Ectodermal cell (in vitro differentiated cells): ENCODE data around the gene USP13.

Experiments
- H3K27ac ChIP-seq: 2 replicates; pipeline ENCODE4 v1.7.0; 2013; ENCODE audit warnings: mild to moderate bottlenecking, low read depth, low read length; ENCODE audit not compliant: insufficient read depth, poor library complexity, severe bottlenecking
- H3K27me3 ChIP-seq: 2 replicates; pipeline ENCODE4 v1.7.0; 2013; ENCODE audit warnings: mild to moderate bottlenecking, low read length; ENCODE audit not compliant: insufficient read depth, control insufficient read depth, poor library complexity, severe bottlenecking
- H3K36me3 ChIP-seq: one replicate; pipeline ENCODE4 v1.7.0; 2013; ENCODE audit warnings: low read length; ENCODE audit not compliant: control insufficient read depth, insufficient read depth
- H3K4me1 ChIP-seq: one replicate; pipeline ENCODE4 v1.7.0; 2013; ENCODE audit warnings: low read length; ENCODE audit not compliant: control insufficient read depth, insufficient read depth
- H3K4me3 ChIP-seq: 2 replicates; pipeline ENCODE4 v1.7.0; 2013; ENCODE audit warnings: low read depth, low read length, control low read depth; ENCODE audit not compliant: insufficient read depth
- H3K9me3 ChIP-seq: 2 replicates; pipeline ENCODE4 v1.7.0; 2013; ENCODE audit warnings: mild to moderate bottlenecking, low read length, moderate library complexity; ENCODE audit not compliant: control insufficient read depth
- WGBS, 2 experiments: methylation state at CpG; one replicate each; pipeline ENCODE4 v1.1.7; 2013; ENCODE audit warnings: missing lambda C conversion rate in 2 of 2; 5-methylcytosine and 5-hydroxymethylcytosine counted together

Gene USP13

DNA sequence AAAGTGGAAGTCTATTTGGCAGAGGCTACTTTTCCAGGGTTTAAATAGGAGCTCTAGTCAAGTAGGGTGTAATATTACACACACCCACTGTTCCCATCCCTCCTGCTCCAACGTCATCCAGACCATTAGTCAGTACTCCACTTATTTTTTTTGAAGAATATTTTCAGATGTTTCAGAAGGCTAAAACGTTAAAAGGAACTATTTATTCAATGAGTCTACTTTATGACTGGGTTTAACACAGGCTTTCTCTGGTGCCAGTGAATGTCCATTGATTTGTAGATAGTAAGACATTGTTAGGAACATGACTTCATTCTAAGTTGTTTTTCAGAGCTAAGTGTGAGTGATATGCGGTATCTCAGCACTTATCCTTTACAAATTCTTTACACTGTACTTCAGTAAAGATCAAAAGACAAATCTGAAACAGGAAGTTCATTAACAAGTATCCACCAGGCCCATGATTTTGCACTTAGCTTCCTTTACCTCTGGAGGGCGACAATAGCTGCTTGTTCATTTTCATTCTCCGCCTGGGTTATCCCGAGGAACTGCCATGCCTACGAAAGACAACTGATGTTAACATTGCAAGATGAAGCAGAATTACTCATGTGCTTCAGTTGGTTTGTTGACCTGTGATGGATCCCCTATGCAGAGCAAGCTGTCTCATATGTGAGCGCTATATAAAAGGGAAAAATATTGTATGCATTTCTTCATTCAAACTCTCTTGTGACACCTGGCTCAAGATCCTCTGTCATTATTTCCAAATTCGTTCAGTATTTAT lies 158.7 kb downstream of the USP13 start:
- no peaks in the 10 kb centered on the region for H3K27me3 ChIP-seq
- no peak overlapping the region for H3K27ac ChIP-seq
- H3K4me3 ChIP-seq: no peak overlapping the region
- no peaks in the 10 kb centered on the region for H3K36me3 ChIP-seq
- WGBS, 2 experiments: 10 to 37% methylated on average over 6 to 9 of the region's 9 CpGs
- no peaks in the 10 kb centered on the region for H3K4me1 ChIP-seq
- H3K9me3 ChIP-seq: no peaks in the 10 kb centered on the region

GRCh38 chr3:179812096-179812382 lies 159.2 kb downstream of the USP13 start:
- Histone ChIP-seq H3K27ac (no peak overlapping the region), H3K9me3 (no peaks in the 10 kb centered on the region), H3K4me1 (no peaks in the 10 kb centered on the region), H3K27me3 (no peaks in the 10 kb centered on the region), H3K36me3 (no peaks in the 10 kb centered on the region), H3K4me3 (no peak overlapping the region)
- 86% methylated on average over 1 of the region's 3 CpGs; no CpG with 5 or more reads in 1 of the 2 experiments for WGBS, 2 experiments

GRCh38 chr3:179819379-179819778 lies 166.5 kb downstream of the USP13 start:
- 98 to 100% methylated on average over 3 of the region's 3 CpGs for WGBS, 2 experiments
- Histone ChIP-seq H3K4me1 (no peaks in the 10 kb centered on the region), H3K9me3 (no peaks in the 10 kb centered on the region), H3K27ac (no peak overlapping the region), H3K36me3 (no peaks in the 10 kb centered on the region), H3K27me3 (no peaks in the 10 kb centered on the region), H3K4me3 (no peak overlapping the region)

DNA sequence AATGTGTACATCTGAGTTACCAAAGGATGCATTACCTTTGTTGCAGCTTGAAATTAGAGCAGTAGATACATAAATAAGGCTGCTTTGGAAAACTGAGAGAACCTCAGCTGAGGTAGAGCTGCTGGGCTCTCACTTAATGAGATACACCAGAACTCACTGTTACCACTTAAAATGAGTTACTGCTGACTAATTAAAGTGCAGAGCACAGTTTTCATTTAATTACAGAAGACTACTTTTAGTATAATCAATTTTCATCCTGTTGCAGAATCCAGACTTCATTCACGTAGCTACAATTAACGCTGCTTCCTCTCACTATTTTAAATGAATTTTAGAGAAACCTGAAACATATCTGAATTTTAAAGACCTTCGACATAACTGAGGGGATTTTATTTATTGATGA lies 169.5 kb downstream of the USP13 start:
- Histone ChIP-seq H3K4me3 (no peak overlapping the region), H3K36me3 (no peaks in the 10 kb centered on the region), H3K27ac (no peak overlapping the region), H3K27me3 (no peaks in the 10 kb centered on the region), H3K4me1 (no peaks in the 10 kb centered on the region), H3K9me3 (no peaks in the 10 kb centered on the region)
- WGBS, 2 experiments: 97 to 100% methylated on average over 1 to 3 of the region's 3 CpGs

DNA sequence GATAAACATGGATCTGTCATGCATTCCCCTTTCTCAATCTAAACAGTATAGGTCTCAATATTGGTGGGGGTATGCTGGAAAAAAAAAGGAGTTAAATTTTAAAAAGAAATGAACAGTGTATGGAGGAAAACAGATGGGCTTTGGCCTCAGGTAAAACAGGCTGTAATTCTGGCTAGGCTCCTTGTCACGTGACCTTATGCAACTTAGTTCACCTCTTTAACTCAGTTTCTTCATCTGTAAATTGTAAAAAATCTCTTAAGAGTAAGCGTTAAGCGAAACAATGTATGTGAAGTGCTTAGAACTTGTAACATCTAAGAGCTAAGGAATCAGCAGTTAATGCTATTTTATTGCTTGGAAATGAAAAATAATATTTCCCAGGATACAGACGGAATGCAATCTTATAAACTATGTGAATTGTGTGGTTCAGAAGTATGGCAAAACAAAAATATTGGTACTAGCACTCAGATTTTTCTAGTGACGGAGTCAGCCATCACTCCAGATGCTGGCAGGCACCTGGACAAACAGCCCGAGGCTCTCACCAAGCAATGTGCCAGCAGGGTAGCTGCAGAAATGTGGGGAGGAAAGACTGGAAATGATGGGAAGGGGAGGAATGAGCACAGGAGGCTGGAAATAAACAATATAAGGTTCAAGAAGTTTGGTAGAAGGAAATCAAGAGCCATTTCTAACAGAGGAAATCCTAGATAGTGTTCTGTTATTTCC lies 172.8 kb downstream of the USP13 start:
- H3K4me1 ChIP-seq: no peaks in the 10 kb centered on the region
- no peaks in the 10 kb centered on the region for H3K9me3 ChIP-seq
- 88 to 89% methylated on average over 6 of the region's 6 CpGs for WGBS, 2 experiments
- H3K27ac ChIP-seq: no peak overlapping the region
- H3K27me3 ChIP-seq: no peaks in the 10 kb centered on the region
- no peak overlapping the region for H3K4me3 ChIP-seq
- no peaks in the 10 kb centered on the region for H3K36me3 ChIP-seq

- Histone ChIP-seq H3K27ac (no peak overlapping the region), H3K4me1 (no peaks in the 10 kb centered on the region)
Observed at GRCh38 chr3:179826247-179826637, 173.4 kb downstream of the USP13 start.

DNA sequence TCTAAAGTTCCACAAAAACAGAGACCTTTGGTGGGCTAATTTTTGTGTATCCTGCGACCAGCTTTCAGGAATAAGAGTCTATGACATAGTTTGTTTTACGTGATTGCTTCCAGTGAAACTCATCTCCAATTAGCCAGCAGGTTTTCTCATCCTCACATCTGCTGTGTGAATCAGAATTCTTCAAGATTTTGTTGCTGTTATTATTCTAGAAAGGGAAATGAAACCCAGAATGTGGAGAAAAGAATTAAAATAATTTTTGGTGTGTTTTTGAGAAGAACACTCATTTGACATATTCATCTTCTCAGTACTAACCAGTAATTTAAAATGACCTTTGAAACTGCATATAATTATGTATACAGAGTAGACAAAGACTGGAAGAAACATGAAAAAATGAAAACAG lies 175.9 kb downstream of the USP13 start:
- WGBS, 2 experiments: 92 to 97% methylated on average over 2 of the region's 2 CpGs
- Histone ChIP-seq H3K9me3 (no peaks in the 10 kb centered on the region), H3K36me3 (no peaks in the 10 kb centered on the region)

More at GRCh38 chr3:179826247-179826637, 173.4 kb downstream of the USP13 start:
- Histone ChIP-seq H3K27me3 (no peaks in the 10 kb centered on the region), H3K36me3 (no peaks in the 10 kb centered on the region), H3K9me3 (no peaks in the 10 kb centered on the region), H3K4me3 (no peak overlapping the region)
- 34 to 40% methylated on average over 1 of the region's 1 CpG for whole genome bisulfite sequencing, 2 experiments

DNA sequence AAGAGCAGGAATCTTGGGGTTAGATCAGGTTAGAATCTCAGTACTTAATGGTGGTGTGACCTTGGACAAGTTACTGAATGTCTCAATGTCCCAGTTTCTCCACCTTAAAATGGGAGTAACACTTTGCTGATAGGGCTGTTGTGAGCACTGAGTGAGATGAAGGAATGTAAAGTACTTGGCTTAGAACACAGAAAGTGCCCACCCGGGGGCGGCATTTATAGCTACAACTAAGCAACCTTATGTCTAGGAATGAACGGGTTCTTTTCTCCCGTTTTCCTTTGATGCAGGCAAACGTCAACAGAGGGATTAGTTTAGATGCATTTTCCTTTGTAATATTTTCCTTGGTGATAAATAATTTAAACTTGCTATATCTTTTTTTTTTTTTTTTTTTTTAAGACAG lies 176.6 kb downstream of the USP13 start:
- Histone ChIP-seq H3K9me3 (no peaks in the 10 kb centered on the region), H3K4me3 (no peak overlapping the region), H3K4me1 (no peaks in the 10 kb centered on the region), H3K36me3 (no peaks in the 10 kb centered on the region), H3K27me3 (no peaks in the 10 kb centered on the region), H3K27ac (no peak overlapping the region)
- 74 to 87% methylated on average over 5 of the region's 5 CpGs for WGBS, 2 experiments

More for the DNA sequence above, 175.9 kb downstream of the USP13 start:
- Histone ChIP-seq H3K27me3 (no peaks in the 10 kb centered on the region), H3K27ac (no peak overlapping the region), H3K4me3 (no peak overlapping the region), H3K4me1 (no peaks in the 10 kb centered on the region)

GRCh38 chr3:179832333-179832854 lies 179.6 kb downstream of the USP13 start:
- H3K9me3 ChIP-seq: no peaks in the 10 kb centered on the region
- no peaks in the 10 kb centered on the region for H3K36me3 ChIP-seq
- H3K27ac ChIP-seq: no peak overlapping the region
- no peaks in the 10 kb centered on the region for H3K27me3 ChIP-seq
- WGBS, 2 experiments: 91 to 92% methylated on average over 3 of the region's 3 CpGs
- no peaks in the 10 kb centered on the region for H3K4me1 ChIP-seq
- H3K4me3 ChIP-seq: no peak overlapping the region

DNA sequence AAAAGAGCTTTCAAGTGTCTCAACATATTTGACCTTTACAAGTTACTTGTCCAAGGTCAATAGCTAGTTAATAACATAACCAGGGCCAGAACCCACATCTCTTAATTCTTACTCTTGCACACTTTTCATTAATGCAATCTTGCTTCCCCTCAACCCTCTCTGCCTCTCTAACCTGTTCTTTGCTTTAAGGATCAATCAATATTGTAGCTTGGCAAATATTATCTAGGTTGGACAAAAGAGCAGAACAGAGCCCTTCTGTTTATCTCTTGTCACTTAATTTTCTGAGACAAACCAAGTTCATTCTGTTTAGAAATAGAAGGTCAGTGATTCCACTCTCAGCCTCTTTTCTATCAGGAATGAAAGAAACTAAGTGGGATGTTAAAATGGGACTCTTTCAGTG lies 180.5 kb downstream of the USP13 start:
- H3K27ac ChIP-seq: no peak overlapping the region
- H3K9me3 ChIP-seq: no peaks in the 10 kb centered on the region
- no peak overlapping the region for H3K4me3 ChIP-seq
- H3K36me3 ChIP-seq: no peaks in the 10 kb centered on the region
- H3K4me1 ChIP-seq: no peaks in the 10 kb centered on the region
- H3K27me3 ChIP-seq: no peaks in the 10 kb centered on the region
